GM19452 (cell line): Measurements from ENCODE around the gene DLGAP4.

ENCODE experiments used
- ATAC-seq: cut with Tn5 transposase; IDR thresholded peaks from one replicate; pipeline ENCODE4 v1.9.1; 2021; ENCODE audit not compliant: unreplicated experiment

DLGAP4 gene

GRCh38 chr20:36349384-36350170 is 43.4 kb downstream of the DLGAP4 start:
- no peak for ATAC-seq

GRCh38 chr20:36350439-36350838 is 44.3 kb downstream of the DLGAP4 start:
- ATAC-seq, result no peak

GRCh38 chr20:36351937-36352336 is 45.8 kb downstream of the DLGAP4 start:
- no peak for ATAC-seq

GRCh38 chr20:36352843-36353553 is 46.9 kb downstream of the DLGAP4 start:
- ATAC-seq, result no peak

- ATAC-seq, result no peak
Observed at GRCh38 chr20:36353740-36354139, 47.6 kb downstream of the DLGAP4 start.

GRCh38 chr20:36355469-36356171 is 49.5 kb downstream of the DLGAP4 start:
- no peak for ATAC-seq

- no peak for ATAC-seq
Observed at GRCh38 chr20:36359668-36360406, 53.7 kb downstream of the DLGAP4 start.

GRCh38 chr20:36360429-36360828 is 54.3 kb downstream of the DLGAP4 start:
- no peak for ATAC-seq

GRCh38 chr20:36361406-36361805 is 55.3 kb downstream of the DLGAP4 start:
- no peak for ATAC-seq

GRCh38 chr20:36362261-36362660 is 56.1 kb downstream of the DLGAP4 start:
- ATAC-seq, result no peak

- no peak for ATAC-seq
Observed at GRCh38 chr20:36362978-36363713, 57.0 kb downstream of the DLGAP4 start.

- no peak for ATAC-seq
Observed at GRCh38 chr20:36364506-36364905, 58.4 kb downstream of the DLGAP4 start.

- ATAC-seq, result no peak
Observed at GRCh38 chr20:36366623-36367369, 60.7 kb downstream of the DLGAP4 start.

- no peak for ATAC-seq
Observed at GRCh38 chr20:36367370-36367745, 61.2 kb downstream of the DLGAP4 start.

GRCh38 chr20:36367907-36368799 is 62.0 kb downstream of the DLGAP4 start:
- no peak for ATAC-seq

- no peak for ATAC-seq
Observed at GRCh38 chr20:36368869-36369268, 62.7 kb downstream of the DLGAP4 start.

- no peak for ATAC-seq
Observed at GRCh38 chr20:36369739-36370138, 63.6 kb downstream of the DLGAP4 start.

GRCh38 chr20:36370991-36371790 is 65.1 kb downstream of the DLGAP4 start:
- ATAC-seq, result no peak
